Measurements from ENCODE around the gene MRPL37.

DNA sequence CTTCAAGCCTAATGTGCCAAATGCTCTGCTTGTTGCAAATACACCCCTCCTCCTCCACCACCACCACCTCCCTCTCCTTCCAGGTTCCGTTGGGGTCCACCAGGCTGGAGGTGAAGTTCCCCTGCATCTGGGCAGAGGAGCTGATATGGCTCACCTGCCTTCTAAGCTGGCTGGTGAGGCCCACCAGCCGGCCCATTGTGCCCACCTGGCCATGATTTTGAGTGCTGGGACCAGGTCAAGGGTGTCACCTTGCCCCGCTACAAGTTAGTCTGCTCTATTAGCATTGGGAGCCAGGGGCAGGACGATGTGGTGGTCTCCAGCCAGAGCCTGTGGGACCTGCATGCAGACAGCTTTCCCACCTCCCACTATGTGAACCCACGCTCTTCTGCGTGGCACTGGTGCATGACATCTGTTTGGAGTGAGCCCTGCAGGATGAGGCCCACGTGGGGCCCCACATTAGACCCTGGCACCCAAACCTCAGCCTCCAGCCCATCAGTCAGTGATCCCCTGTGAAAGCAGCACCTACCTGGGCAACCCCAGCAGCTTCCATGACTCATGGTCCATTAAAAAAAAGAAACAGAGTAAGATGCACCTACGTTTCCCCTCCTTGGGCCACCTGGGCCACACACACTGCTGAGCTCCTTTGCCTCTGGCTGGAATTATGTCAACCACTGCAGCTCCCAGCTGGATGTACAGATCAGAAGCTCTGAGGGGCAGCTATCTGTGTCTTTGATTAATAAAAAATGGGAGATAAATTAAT is 31.6 kb upstream of the MRPL37 start:
- no peak for TF ChIP-seq CTCF (IDR thresholded peaks at IDR 0.05)
- TF ChIP-seq POLR2A (IDR thresholded peaks at IDR 0.05): no peak
